GM08714 (cell line): ENCODE results near the gene LRPPRC.

Source experiments
- H3K4me3 ChIP-seq: fragments of 200-500 bp; sonication (Bioruptor generic); 2 replicates; pipeline ENCODE4 v1.5.1; 2014; ENCODE audit warnings: mild to moderate bottlenecking, low read length, inconsistent platforms
- ZNF274 ChIP-seq: IDR thresholded peaks from 2 replicates; pipeline ENCODE4 v1.6.1; 2012; ENCODE audit warnings: mild to moderate bottlenecking, low read depth, low read length

LRPPRC gene

DNA sequence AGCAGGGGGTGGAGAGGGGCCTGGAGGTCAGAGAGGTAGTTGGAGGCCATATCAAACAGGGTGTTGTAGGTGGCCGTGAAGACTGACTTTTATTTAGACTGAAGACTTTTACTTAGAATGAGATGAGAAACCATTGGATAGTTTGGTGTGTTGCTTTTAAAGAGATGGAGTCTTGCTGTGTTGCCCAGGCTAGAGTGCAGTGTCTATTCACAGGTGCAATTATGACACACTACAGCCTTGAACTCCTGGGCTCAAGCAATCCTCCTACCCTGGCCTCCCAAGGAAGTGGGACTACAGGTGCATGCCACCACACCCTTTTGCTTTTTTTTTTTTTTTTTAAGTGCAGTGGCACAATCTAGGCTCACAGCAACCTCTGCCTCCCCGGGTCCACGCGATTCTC is 2.5 kb upstream of the LRPPRC start:
- H3K4me3 ChIP-seq = no peak overlapping the region
- TF ChIP-seq ZNF274 = no peak

DNA sequence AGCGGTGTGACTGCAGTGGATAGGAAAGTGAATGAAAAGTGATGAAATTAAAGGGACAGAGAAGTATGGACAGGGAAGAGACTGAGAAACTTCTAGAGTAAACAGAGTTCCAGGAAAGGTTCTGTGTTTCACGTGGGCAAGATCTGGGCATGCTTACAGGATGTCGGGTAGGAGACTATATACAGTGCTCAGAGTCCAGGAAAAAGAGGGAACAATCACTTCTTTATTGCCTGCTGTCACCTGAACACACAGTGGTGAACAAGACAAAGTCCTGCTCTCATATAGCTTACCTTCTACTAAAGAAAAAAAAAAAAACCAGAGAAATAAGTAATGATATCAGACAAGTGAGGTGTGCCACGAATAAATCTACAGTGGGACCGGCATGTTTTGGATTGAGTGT is 2.4 kb downstream of the LRPPRC start:
- no peak overlapping the region for H3K4me3 ChIP-seq
- TF ChIP-seq ZNF274 = no peak

DNA sequence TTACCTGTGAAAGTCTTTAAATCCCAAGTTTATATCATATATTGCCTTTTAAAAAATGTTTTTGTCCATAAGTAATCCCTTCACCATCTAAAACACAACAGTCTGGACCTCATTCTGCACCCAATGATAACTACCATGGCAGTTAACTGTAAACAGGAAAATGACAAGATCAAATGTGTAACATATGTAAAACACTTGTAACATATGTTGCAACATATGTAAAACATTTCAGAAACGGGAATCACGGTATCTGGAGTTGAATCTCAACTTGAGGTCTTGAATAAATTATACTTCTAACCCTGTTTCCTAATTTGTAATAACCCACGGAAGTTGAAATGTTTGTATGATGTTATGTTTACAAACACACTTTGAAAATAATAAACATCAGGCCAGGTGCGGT is 6.2 kb downstream of the LRPPRC start:
- no peak overlapping the region for H3K4me3 ChIP-seq
- no peak for TF ChIP-seq ZNF274

DNA sequence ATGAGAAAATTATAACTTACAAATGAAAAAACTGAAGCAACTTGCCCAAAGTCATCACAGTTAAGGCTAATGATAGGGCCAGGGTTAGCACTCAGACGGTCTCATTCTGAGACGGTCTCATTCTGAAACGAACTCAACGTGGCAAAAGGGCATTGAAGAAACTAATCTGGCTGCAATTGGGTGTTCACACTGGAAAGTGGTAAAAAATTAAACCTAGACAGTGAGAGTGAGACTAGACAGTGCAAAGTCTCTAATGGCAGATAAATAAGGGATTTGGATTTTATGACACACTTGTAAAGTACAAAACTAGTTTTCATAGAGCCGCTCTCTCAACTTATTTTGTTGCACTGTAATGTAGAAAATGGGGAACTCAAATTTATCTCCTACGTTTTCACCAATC is 9.2 kb downstream of the LRPPRC start:
- no peak overlapping the region for H3K4me3 ChIP-seq
- TF ChIP-seq ZNF274 = no peak

DNA sequence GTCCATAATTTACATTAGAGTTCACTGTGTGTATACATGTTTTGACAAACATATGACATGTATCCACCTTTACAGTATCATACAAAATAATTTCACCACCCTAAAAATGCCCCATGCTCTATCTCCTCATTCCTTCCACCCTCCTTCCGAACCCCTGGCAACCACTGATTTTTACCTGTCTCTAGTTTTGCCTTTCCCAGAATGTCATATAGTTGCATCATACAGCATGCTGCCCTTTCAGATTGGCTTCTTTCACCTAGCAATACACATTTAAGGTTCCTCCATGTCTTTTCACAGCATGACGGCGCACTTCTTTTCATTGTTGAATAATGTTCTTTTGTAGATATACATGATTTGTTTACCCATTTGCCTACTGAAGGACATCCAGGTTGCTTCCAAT is 10.4 kb downstream of the LRPPRC start:
- no peak overlapping the region for H3K4me3 ChIP-seq
- TF ChIP-seq ZNF274 = no peak

DNA sequence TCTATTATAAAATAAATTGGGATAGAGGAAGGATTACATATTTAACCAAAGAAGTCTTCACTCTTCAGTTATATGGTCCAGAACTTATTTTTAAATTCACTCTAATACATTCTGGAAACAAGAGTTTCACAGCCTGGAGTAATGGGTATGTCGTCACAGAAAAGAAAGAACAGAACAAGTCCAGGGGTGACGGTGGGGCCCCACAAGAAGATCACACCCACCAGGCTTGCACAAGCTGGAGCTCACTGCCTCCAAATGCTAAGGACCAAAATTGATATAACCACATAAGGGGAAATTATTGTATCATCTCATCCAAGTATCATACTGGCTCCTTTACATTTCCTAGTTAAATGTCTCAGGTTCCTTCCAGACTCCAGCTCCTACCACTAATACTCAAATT is 11.3 kb downstream of the LRPPRC start:
- no peak overlapping the region for H3K4me3 ChIP-seq
- TF ChIP-seq ZNF274 = no peak

DNA sequence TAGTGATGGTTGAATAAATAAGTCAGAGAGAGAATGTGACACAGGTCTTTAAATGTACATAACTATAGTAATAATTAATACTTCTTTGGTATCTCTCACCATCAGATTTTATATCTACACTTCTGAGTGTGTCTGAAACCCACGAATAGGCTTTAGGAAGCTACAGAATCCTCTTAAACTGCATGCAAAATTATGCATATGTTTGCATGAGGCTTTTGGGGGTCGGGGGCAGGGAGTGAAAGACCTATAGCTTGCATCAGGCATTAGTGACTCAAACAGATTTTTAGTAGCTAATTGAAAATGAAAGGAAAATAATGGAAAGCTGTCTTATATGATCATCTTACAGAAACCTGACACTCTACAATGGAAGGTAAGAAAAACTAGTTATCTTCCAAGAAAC is 14.9 kb downstream of the LRPPRC start:
- H3K4me3 ChIP-seq = no peak overlapping the region
- TF ChIP-seq ZNF274 = no peak

DNA sequence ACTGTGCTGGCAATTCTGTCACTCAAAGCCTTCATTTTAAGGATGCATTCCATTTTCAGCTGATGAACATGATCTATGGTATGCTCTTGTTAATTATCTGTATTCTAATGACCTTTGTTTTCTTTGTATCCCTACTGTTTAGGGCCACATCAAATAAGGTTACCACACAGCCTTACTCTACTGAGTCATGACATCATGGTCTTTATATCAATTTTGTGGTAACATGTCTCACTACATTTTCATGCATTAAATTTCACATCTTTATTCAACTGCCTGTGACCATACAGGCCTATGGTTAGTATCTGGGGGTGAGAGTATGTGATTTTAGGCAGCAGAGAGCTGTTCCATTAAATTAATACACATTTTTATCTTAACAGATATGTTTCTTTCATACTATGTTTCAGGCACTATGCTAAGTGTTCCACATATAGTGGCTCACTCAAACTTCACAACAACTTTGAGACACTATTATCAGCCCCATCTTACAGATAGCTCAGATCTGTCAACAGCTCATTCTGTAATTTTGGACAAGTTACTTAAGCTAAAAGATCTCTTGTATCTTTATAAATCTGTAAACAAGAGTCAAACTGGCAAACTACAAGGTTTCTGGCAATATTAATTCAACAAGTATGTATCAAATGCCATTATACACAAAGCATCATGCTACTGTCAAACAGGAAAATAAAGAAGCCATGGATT is 18.0 kb downstream of the LRPPRC start:
- TF ChIP-seq ZNF274 = no peak
- no peak overlapping the region for H3K4me3 ChIP-seq

DNA sequence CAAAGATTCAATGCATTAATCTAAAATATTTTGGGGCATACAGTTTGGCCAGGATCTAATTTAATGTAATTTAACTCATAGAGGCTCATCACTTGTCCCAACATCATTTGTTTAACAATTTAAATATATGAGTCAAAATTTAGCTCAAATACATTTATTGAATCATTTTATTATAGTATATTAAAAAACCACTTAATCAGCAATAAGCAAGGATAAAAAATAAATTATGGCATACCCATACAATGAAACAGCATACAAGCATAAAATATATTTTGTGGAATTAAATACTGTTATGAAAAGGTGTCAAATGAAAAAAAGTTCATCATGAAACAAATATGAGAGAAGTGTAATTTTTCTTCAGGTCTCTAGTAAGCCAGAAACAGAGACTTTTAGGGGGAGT is 34.9 kb downstream of the LRPPRC start:
- no peak for TF ChIP-seq ZNF274
- H3K4me3 ChIP-seq = no peak overlapping the region

DNA sequence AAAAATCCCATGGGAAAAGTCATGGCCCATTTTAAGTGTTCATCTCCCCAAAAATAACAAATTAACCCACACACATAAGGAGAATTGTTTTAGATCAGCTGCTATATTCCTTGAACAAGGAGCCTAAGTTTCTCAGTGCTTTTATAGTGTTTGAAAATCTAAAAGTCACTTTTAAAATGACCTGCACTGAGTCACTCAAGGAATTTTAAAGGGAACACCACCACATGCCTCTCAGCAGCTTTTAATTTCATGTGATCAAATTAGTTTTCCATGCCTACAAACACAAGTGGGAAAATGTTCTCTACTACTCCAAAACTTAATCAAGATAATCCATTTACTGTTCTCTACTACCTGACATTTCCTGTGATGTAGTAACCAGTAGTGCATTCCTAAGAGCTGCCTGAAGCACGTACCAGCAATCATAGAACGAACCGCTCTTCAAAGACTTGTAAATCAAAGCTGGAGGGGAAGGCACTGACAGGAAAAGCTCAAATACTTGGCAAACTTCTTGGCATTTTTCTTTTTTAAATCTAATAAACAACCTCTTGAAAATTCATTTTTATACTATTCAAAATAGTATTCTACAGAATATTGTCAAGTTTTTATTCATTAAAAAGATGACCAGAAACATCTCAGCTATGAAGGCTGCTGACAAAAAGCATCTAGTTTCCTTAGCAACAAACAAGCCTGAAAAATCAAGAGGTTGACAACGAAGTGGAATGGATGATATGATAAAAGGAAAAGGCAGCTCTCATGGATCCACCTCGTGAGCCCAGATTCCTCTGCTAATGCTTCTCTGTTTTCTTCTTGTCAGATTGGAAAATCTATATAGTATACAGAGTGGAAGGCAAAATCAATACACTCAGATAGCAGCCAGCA is 37.2 kb downstream of the LRPPRC start:
- no peak for TF ChIP-seq ZNF274
- H3K4me3 ChIP-seq = no peak overlapping the region

DNA sequence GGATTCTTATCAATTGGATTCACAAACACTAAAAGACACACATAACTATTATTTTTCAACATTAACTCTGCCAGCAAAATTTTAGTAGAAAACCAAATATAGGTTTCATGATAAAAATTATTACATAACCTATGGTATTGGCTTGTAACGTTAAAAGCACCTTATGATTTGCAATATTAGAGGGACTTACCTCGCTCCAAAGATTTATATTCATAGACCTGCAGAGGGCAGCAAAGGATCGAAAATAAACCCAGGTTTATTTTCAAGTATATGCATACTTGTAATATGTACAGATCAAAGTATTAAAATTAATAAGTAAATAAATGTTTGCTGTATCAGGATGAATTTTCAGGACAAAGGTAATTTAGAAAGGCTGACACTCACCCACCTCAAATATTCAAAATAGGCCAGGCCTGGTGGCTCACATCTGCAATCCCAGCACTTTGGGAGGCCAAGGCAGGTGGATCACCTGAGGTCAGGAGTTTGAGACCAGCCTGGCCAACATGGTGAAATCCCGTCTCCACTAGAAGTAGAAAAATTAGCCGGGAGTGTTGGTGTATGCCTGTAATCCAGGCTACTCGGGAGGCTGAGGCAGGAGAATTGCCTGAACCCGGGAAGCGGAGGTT is 45.3 kb downstream of the LRPPRC start:
- TF ChIP-seq ZNF274 = no peak
- H3K4me3 ChIP-seq = no peak overlapping the region

DNA sequence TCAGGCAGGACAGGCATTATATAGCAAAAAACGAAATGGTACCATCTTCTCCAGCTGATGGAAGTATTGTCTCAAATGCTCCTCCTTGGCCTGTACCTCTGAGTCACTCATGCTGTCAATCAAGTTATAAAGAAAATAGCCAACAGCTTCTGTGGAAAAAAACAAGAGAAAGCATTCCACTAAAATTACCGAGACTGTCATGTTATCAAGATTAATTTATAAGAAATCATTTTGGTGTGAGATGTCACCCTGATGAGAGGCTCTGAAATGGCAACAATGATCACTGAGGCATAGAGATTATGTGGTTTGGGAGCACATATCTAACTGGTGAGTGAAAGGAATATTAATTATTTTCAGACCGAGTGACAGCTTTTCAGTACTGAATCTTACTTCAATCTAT is 47.4 kb downstream of the LRPPRC start:
- TF ChIP-seq ZNF274 = no peak
- no peak overlapping the region for H3K4me3 ChIP-seq

DNA sequence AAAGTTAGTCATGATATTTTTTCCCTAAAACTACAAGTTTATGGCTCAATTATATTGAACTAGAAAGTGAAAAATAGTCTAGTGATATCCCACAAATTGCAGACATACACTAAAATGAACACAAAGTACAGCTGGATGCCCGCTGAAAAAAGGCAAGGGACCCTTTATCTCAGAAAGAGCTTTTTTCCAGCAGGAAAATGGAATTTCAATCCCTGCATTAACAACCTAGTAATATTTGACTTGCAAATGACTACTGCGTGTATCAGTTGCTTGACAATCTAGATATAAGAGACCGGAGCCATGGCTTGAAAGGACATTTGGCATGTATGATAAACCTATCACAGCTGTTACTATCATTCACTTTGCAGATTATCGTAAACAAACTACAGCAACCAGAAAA is 49.1 kb downstream of the LRPPRC start:
- H3K4me3 ChIP-seq = no peak overlapping the region
- TF ChIP-seq ZNF274 = no peak

DNA sequence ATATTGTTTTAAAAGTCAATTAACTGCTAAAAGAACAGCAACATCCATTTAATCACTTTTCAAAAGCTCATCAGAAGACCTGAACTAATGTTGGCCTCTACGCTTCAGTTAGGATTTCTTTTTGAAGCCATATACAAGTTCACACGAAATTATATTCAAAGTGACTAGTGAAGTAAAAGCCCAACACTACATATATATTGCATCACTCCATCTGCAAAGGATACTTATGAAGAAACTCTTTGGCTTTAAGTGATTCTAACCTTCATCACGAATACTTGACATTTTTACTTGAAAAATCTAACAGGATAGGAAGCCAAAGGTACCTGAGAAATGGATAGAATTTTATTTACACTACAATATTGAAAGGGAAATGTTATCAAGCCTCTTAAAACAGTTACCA is 50.4 kb downstream of the LRPPRC start:
- H3K4me3 ChIP-seq = no peak overlapping the region
- no peak for TF ChIP-seq ZNF274

DNA sequence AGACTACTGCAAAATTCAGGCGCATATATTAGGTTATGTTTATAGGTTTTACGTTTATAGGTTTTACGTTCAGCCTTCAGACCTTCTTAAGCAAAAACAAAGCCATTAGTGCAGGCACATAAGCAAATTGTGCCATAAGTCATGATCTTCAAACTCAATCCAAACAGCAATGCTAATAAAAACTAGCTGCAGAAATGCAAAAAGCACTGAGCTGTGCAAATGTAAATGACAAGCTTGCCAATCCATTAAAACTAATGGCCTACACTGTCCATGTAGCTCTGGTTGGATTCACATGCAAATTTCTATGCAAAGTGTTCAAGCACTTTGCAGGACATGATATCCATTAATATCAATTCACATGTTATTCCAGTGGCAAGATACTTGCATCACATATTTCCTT is 50.9 kb downstream of the LRPPRC start:
- no peak for TF ChIP-seq ZNF274
- H3K4me3 ChIP-seq = no peak overlapping the region

DNA sequence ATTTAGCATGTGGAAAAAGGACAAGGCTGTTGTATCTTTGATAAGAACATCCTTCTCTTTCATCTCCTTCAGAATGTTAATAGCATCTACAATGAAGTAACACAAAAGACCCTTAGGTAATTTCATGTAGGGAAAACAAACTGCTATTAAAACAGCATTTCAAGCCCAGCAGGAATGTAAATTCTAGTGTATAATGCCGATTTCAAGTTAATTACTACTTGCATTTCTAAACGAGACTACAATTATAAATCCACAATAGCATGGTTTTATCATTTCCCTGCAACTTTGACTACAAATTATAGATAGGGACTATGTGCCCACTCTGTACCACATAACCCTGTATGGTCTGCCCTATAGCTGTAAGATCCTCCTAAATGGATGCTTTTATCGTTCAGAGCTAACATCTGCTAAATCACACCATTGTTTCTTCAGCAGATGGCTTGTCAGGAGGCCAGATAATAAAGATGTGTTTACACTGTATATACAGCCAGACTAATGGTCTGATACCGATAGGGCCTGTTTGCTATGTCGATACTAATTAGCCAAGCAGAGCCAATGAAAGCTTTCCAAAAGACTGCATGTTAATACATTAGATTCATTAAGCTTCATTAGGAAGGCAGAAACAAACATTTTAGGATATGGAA is 51.9 kb downstream of the LRPPRC start:
- no peak for TF ChIP-seq ZNF274
- no peak overlapping the region for H3K4me3 ChIP-seq
